NK-92 (cell line): ENCODE results near the gene EPN3.

Source experiments
- DNase-seq: peaks from one replicate; lab custom pipeline; 2025; ENCODE audit not compliant: unreplicated experiment; lab: John Stamatoyannopoulos, UW

EPN3 gene

GRCh38 chr17:50586421-50587247 is 54.1 kb downstream of the EPN3 start:
- no peak for DNase-seq

- no peak for DNase-seq
Observed at GRCh38 chr17:50587571-50587970, 55.0 kb downstream of the EPN3 start.

GRCh38 chr17:50588391-50589049 is 56.0 kb downstream of the EPN3 start:
- DNase-seq = no peak

GRCh38 chr17:50589095-50589705 is 56.7 kb downstream of the EPN3 start:
- no peak for DNase-seq

- no peak for DNase-seq
Observed at GRCh38 chr17:50590946-50591737, 58.6 kb downstream of the EPN3 start.

GRCh38 chr17:50593321-50593720 is 60.8 kb downstream of the EPN3 start:
- DNase-seq = no peak
